H1 (cell line): ENCODE data around the gene LY6G6F. TPM values are rescaled to one million over a fixed set of nuclear protein-coding genes. Genes with fewer than 3 reads are reported as not detected.

Experiments
- CTCF ChIA-PET: fragments of 300-600 bp; sonication (Branson Sonifier 250); formaldehyde crosslinking; loops from one replicate; lab custom pipeline; 2021; ENCODE audit not compliant: partially characterized antibody; lab: Charles Lee
- POLR2A ChIA-PET: fragments of 300-600 bp; sonication (Branson Sonifier 250); formaldehyde crosslinking; loops from one replicate; lab custom pipeline; 2021; ENCODE audit warnings: inconsistent platforms; ENCODE audit not compliant: partially characterized antibody; lab: Charles Lee
- DNase-seq, 2 experiments: peaks; one replicate each; pipeline versions ENCODE4 v3.0.0 to v3.0.0-alpha.2; 2010 to 2022; ENCODE audit warnings: low spot score in 2 of 2, low read depth in 1 of 2, mixed read lengths in 1 of 2
- FAIRE-seq: peaks from 2 replicates; lab custom pipeline; 2011; peaks lifted over from hg19 to GRCh38; lab: Jason Lieb, UNC
- H2AFZ ChIP-seq: 2 replicates; pipeline ENCODE4 v1.8.1; 2012; ENCODE audit warnings: low read length, inconsistent platforms
- H2AK5ac ChIP-seq: 2 replicates; pipeline ENCODE4 v1.6.1; 2013; ENCODE audit warnings: low read depth, low read length
- H2BK120ac ChIP-seq: replicated peaks from 2 replicates; pipeline ENCODE3; 2013; ENCODE audit warnings: low read depth, low read length, inconsistent platforms
- H2BK12ac ChIP-seq: 2 replicates; pipeline ENCODE4 v1.6.1; 2013; ENCODE audit warnings: low read depth, low read length
- H2BK15ac ChIP-seq: 2 replicates; pipeline ENCODE4 v1.6.1; 2013; ENCODE audit warnings: low read length
- H2BK20ac ChIP-seq: 2 replicates; pipeline ENCODE4 v1.6.1; 2013; ENCODE audit warnings: low read length
- H2BK5ac ChIP-seq: 2 replicates; pipeline ENCODE4 v1.6.1; 2013; ENCODE audit warnings: low read depth, low read length
- H3K14ac ChIP-seq: 2 replicates; pipeline ENCODE4 v1.6.1; 2013; ENCODE audit warnings: inconsistent platforms; ENCODE audit not compliant: insufficient read length
- H3K18ac ChIP-seq: 2 replicates; pipeline ENCODE4 v1.6.1; 2013; ENCODE audit warnings: low read length; ENCODE audit errors: extremely low read depth
- H3K23ac ChIP-seq: 2 replicates; pipeline ENCODE4 v1.6.1; 2013; ENCODE audit warnings: inconsistent platforms; ENCODE audit not compliant: insufficient read length
- H3K23me2 ChIP-seq: 2 replicates; pipeline ENCODE4 v1.6.1; 2013; ENCODE audit warnings: low read depth, low read length
- H3K27ac ChIP-seq: 2 replicates; pipeline ENCODE4 v1.6.1; 2011; ENCODE audit warnings: low read depth, low read length, inconsistent platforms
- H3K27me3 ChIP-seq, 4 experiments: replicated peaks in 1 of 4; 1 replicate in 1 of 4; 2 replicates in 3 of 4; pipeline versions ENCODE4 v1.6.1 to v1.8.1; 2011 to 2013; ENCODE audit warnings: low read length in 3 of 4, mild to moderate bottlenecking in 3 of 4, inconsistent platforms in 2 of 4, mixed read lengths in 2 of 4, moderate library complexity in 1 of 4; ENCODE audit not compliant: control insufficient read depth in 3 of 4, insufficient read depth in 3 of 4; ENCODE audit errors: extremely low read depth in 1 of 4
- H3K36me3 ChIP-seq, 4 experiments: 2 replicates each; pipeline versions ENCODE4 v1.6.1 to v1.8.1; 2011 to 2013; ENCODE audit warnings: mild to moderate bottlenecking in 4 of 4, low read length in 3 of 4, moderate library complexity in 2 of 4, control low read depth in 1 of 4, inconsistent platforms in 1 of 4; ENCODE audit not compliant: insufficient read depth in 4 of 4, control insufficient read depth in 2 of 4
- H3K4ac ChIP-seq: replicated peaks from 2 replicates; pipeline ENCODE3; 2013; ENCODE audit warnings: low read length, low read depth, mixed read lengths, inconsistent platforms; ENCODE audit not compliant: insufficient read length
- H3K4me1 ChIP-seq, 4 experiments: replicated peaks in 1 of 4; 1 replicate in 1 of 4; 2 replicates in 3 of 4; pipeline versions ENCODE4 v1.6.1 to v1.8.1; 2011 to 2013; ENCODE audit warnings: low read length in 3 of 4, inconsistent platforms in 2 of 4, mixed read lengths in 1 of 4; ENCODE audit not compliant: insufficient read depth in 4 of 4, control insufficient read depth in 3 of 4
- H3K4me2 ChIP-seq, 2 experiments: 2 replicates each; pipeline versions ENCODE4 v1.6.1 to v1.8.1; 2011 to 2013; ENCODE audit warnings: low read depth in 2 of 2, low read length in 2 of 2, control low read depth in 1 of 2, inconsistent platforms in 1 of 2, mild to moderate bottlenecking in 1 of 2; ENCODE audit not compliant: insufficient read depth in 1 of 2
- H3K4me3 ChIP-seq, 4 experiments: fragments of 200-600, 300-600 bp in 1 of 4; sonication (generic), shearing (Covaris generic), sonication (Bioruptor Twin) in 1 of 4; 2 replicates each; pipeline versions ENCODE4 v1.5.1 to v1.8.1; 2011 to 2016; ENCODE audit warnings: low read length in 4 of 4, low read depth in 3 of 4, control low read depth in 2 of 4, inconsistent platforms in 2 of 4, mild to moderate bottlenecking in 2 of 4, mixed read lengths in 1 of 4, moderate library complexity in 1 of 4; ENCODE audit not compliant: insufficient read depth in 2 of 4; ENCODE audit errors: extremely low read depth in 1 of 4
- H3K56ac ChIP-seq: replicated peaks from 2 replicates; pipeline ENCODE3; 2013; ENCODE audit warnings: low read depth, mild to moderate bottlenecking, mixed read lengths, low read length, inconsistent platforms; ENCODE audit not compliant: insufficient read length
- H3K79me1 ChIP-seq: 2 replicates; pipeline ENCODE4 v1.6.1; 2013; ENCODE audit warnings: low read depth, low read length, control low read depth
- H3K79me2 ChIP-seq, 2 experiments: 2 replicates each; pipeline versions ENCODE4 v1.6.1 to v1.8.1; 2012 to 2013; ENCODE audit warnings: low read length in 2 of 2, mild to moderate bottlenecking in 2 of 2, inconsistent platforms in 1 of 2; ENCODE audit not compliant: insufficient read depth in 2 of 2, control insufficient read depth in 1 of 2
- H3K9ac ChIP-seq, 4 experiments: replicated peaks in 1 of 4; 1 replicate in 1 of 4; 2 replicates in 3 of 4; pipeline versions ENCODE4 v1.6.1 to v1.8.1; 2011 to 2013; ENCODE audit warnings: low read depth in 3 of 4, low read length in 3 of 4, control low read depth in 2 of 4, mild to moderate bottlenecking in 2 of 4, moderate library complexity in 2 of 4, inconsistent platforms in 1 of 4; ENCODE audit errors: extremely low read depth in 1 of 4
- H3K9me3 ChIP-seq, 2 experiments: 2 replicates each; pipeline versions ENCODE4 v1.6.1 to v1.8.1; 2012 to 2013; ENCODE audit warnings: mild to moderate bottlenecking in 2 of 2, moderate library complexity in 2 of 2, control low read depth in 1 of 2, inconsistent platforms in 1 of 2, low read depth in 1 of 2, low read length in 1 of 2, mixed read lengths in 1 of 2; ENCODE audit not compliant: insufficient read depth in 2 of 2
- H4K20me1 ChIP-seq, 2 experiments: replicated peaks in 1 of 2; 2 replicates each; pipeline versions ENCODE3 to v1.8.1; 2011 to 2013; ENCODE audit warnings: inconsistent platforms in 2 of 2, low read length in 2 of 2, mild to moderate bottlenecking in 1 of 2; ENCODE audit not compliant: insufficient read depth in 2 of 2, control insufficient read depth in 1 of 2
- H4K5ac ChIP-seq: 2 replicates; pipeline ENCODE4 v1.6.1; 2013; ENCODE audit warnings: low read length, low read depth, mixed read lengths, inconsistent platforms; ENCODE audit not compliant: insufficient read length
- H4K8ac ChIP-seq: 2 replicates; pipeline ENCODE4 v1.8.0; 2013; ENCODE audit warnings: mild to moderate bottlenecking, moderate library complexity, low read length, inconsistent platforms; ENCODE audit not compliant: insufficient read depth; ENCODE audit errors: extremely low read depth
- H4K91ac ChIP-seq: replicated peaks from 2 replicates; pipeline ENCODE3; 2013; ENCODE audit warnings: low read length, mixed read lengths, inconsistent platforms; ENCODE audit not compliant: insufficient read length
- ASH2L ChIP-seq: fragments of 200-600, 300-600 bp; sonication (generic); IDR thresholded peaks from one replicate; pipeline ENCODE4 v1.7.1; 2017; ENCODE audit warnings: low read length
- EGR1 ChIP-seq: IDR thresholded peaks from 2 replicates; pipeline ENCODE4 v1.6.1; 2011; ENCODE audit warnings: low read depth, low read length, borderline replicate concordance
- FOSL1 ChIP-seq: IDR thresholded peaks from 2 replicates; pipeline ENCODE4 v1.6.1; 2011; ENCODE audit warnings: mild to moderate bottlenecking, low read depth, low read length, moderate library complexity; ENCODE audit not compliant: insufficient read depth
- GTF2F1 ChIP-seq: IDR thresholded peaks from 2 replicates; pipeline ENCODE4 v1.6.1; 2012; ENCODE audit warnings: low read depth, low read length, improper control_type of control experiment, borderline replicate concordance
- SIN3A ChIP-seq, 2 experiments: IDR thresholded peaks in 1 of 2; conservative IDR thresholded peaks in 1 of 2; 2 replicates each; pipeline ENCODE4 v1.6.1; 2011 to 2012; ENCODE audit warnings: low read length in 2 of 2, improper control_type of control experiment in 1 of 2, low read depth in 1 of 2, mild to moderate bottlenecking in 1 of 2
- SIRT6 ChIP-seq: IDR thresholded peaks from one replicate; pipeline ENCODE4 v1.7.1; 2012; ENCODE audit warnings: low read length, inconsistent platforms
- SP2 ChIP-seq: IDR thresholded peaks from 2 replicates; pipeline ENCODE4 v1.6.1; 2012; ENCODE audit warnings: mild to moderate bottlenecking, low read length, inconsistent platforms
- SP4 ChIP-seq: IDR thresholded peaks from 2 replicates; pipeline ENCODE4 v1.6.1; 2012; ENCODE audit warnings: low read length, inconsistent platforms
- SRF ChIP-seq: IDR thresholded peaks from 2 replicates; pipeline ENCODE4 v1.6.1; 2011; ENCODE audit warnings: mild to moderate bottlenecking, low read depth, low read length, moderate library complexity
- SUZ12 ChIP-seq: fragments of 200-600 bp; sonication (generic); IDR thresholded peaks from 2 replicates; pipeline ENCODE4 v1.6.1; 2012; ENCODE audit warnings: mild to moderate bottlenecking, inconsistent platforms, low read length, moderate library complexity, mixed read lengths
- TCF12 ChIP-seq: IDR thresholded peaks from 2 replicates; pipeline ENCODE4 v1.6.1; 2011; ENCODE audit warnings: low read depth, mild to moderate bottlenecking, low read length
- TEAD4 ChIP-seq: IDR thresholded peaks from 2 replicates; pipeline ENCODE4 v1.6.1; 2012; ENCODE audit warnings: low read depth, low read length, inconsistent platforms, mixed read lengths
- ZNF274 ChIP-seq: IDR thresholded peaks from 2 replicates; pipeline ENCODE4 v1.7.0; 2012; ENCODE audit warnings: low read length, borderline replicate concordance; ENCODE audit errors: extremely low read depth
- WGBS, 2 experiments: shearing (Covaris generic) in 1 of 2; methylation state at CpG; one replicate each; pipeline versions ENCODE4 v1.1.6 to v1.1.7; 2013 to 2015; ENCODE audit warnings: low lambda C conversion rate in 2 of 2, mixed read lengths in 2 of 2, inconsistent platforms in 1 of 2, low coverage in 1 of 2, missing lambda C conversion rate in 1 of 2; ENCODE audit not compliant: insufficient replicate concordance in 2 of 2, insufficient coverage in 1 of 2, insufficient read length in 1 of 2; ENCODE audit errors: extremely low coverage in 1 of 2, missing lambda C conversion rate in 1 of 2; 5-methylcytosine and 5-hydroxymethylcytosine counted together
- polyA plus RNA-seq, 7 experiments: library from polyadenylated mRNA; depleted of rRNA in 3 of 7; stranded (reverse) in 5 of 7; unstranded in 2 of 7; fragments of >200 nt in 5 of 7; fragments of 200-250 nt in 2 of 7; gene quantifications; 1 replicate in 5 of 7; 2 replicates in 1 of 7; 4 replicates in 1 of 7; pipeline versions ENCODE4 v1.2.1 to v1.2.3, GENCODE V29; 2011 to 2013; ENCODE audit warnings: missing spikeins in 2 of 7, mixed read lengths in 2 of 7
- total RNA-seq: library from RNA; stranded (reverse); fragmentation: NEBNext Ultra II Directional; extraction: Animal tissue kit (Norgen Biotek cat#: 25700); gene quantifications from 2 replicates; pipeline ENCODE4 v1.2.1, GENCODE V29; 2021

The LY6G6F gene
- total and polyA plus RNA-seq, 2 of the 8 experiments (the other 6 are each of a cell fraction or from before 2014, with no cell fraction given), result not detected

DNA sequence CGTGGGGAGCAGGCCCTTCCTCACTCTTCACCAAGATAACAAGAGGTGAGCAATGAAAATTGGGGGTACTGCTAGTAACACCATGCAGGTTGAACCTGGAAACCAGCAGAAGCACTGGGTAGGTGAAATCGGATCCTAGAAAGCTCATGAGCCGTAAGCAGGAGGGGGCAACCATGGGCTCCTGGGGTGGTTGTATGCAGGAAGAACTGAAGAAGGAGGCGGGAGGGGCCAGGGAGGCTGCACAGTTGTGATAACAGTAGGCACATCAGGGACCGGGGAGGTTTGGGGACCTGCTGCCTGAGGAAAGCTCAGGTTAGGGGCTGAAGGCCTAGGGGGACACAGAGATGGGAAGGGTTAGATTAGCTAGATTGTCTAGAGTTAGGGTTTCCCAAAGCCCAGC lies 20.2 kb upstream of the LY6G6F start:
- H3K9me3 ChIP-seq, result no peaks in the 10 kb centered on the region
- H2BK12ac ChIP-seq, result no peak overlapping the region
- no peak overlapping the region for H2AFZ ChIP-seq
- 87% methylated on average over 5 of the region's 5 CpGs; no CpG with 5 or more reads in 1 of the 2 experiments for WGBS, 2 experiments
- H3K79me2 ChIP-seq, result no peaks in the 10 kb centered on the region
- no peak overlapping the region for H3K4me3 ChIP-seq
- H3K36me3 ChIP-seq, result peaks cover 2 to 23% (median 15%) of the 10 kb centered on the region in 4 experiments; a peak in 5 of 8 replicates
- no peak overlapping the region for H3K27ac ChIP-seq
- no peak overlapping the region for H3K9ac ChIP-seq
- H3K14ac ChIP-seq, result no peak overlapping the region
- no peak overlapping the region for H3K4ac ChIP-seq
- no peaks in the 10 kb centered on the region for H3K79me1 ChIP-seq
- H4K5ac ChIP-seq, result no peak overlapping the region
- H3K18ac ChIP-seq, result no peak overlapping the region
- no peak overlapping the region for H3K23ac ChIP-seq
- H3K4me2 ChIP-seq, result no peak overlapping the region
- FAIRE-seq (no peak), DNase-seq (no peak)
- POLR2A ChIA-PET, result interaction anchor here (1.2 to 1.5 kb wide), 2 partner anchors 54 to 166 kb away, joined by 3 to 4 read pairs; no protein-coding TSS in a partner anchor
- H2AK5ac ChIP-seq, result no peak overlapping the region
- peaks cover 6% of the 10 kb centered on the region; the same call in 1 of the 2 replicates for H3K23me2 ChIP-seq
- no peak overlapping the region for H2BK5ac ChIP-seq
- CTCF ChIA-PET, result interaction anchor here (0.6 to 1.9 kb wide), 6 partner anchors 27 to 182 kb away, joined by 3 to 7 read pairs (median 4); partner anchors contain the start of gene LY6G6D
- no peak overlapping the region for H2BK15ac ChIP-seq
- H2BK120ac ChIP-seq, result no peak overlapping the region
- no peak overlapping the region for H4K8ac ChIP-seq
- peaks cover 0 to 5% (median 4%) of the 10 kb centered on the region in 4 experiments; a peak in 5 of 7 replicates for H3K4me1 ChIP-seq
- no peak overlapping the region for H4K91ac ChIP-seq
- TF ChIP-seq ASH2L, result no peak
- no peak for TF ChIP-seq SIN3A (conservative IDR thresholded peaks at IDR 0.05 in 1 of 2, IDR thresholded peaks at IDR 0.05 in 1 of 2; ENCODE audit: low read depth in 1 of 2, low read length in 2 of 2)
- no peak for TF ChIP-seq TEAD4
- no peak for TF ChIP-seq GTF2F1
- TF ChIP-seq SP4, result no peak
- TF ChIP-seq SIRT6, result no peak
- no peak for TF ChIP-seq SRF
- TF ChIP-seq ZNF274, result no peak
- TF ChIP-seq FOSL1, result no peak
- TF ChIP-seq EGR1, result no peak
- TF ChIP-seq SUZ12, result no peak
- no peak for TF ChIP-seq SP2
- TF ChIP-seq TCF12, result no peak
- H3K27me3 ChIP-seq, result peaks cover 3 to 10% (median 10%) of the 10 kb centered on the region in 4 experiments; a peak in 6 of 7 replicates
- no peaks in the 10 kb centered on the region for H4K20me1 ChIP-seq
- no peak overlapping the region for H3K56ac ChIP-seq
- no peak overlapping the region for H2BK20ac ChIP-seq
